Fibroblast of gingiva (primary cell): ENCODE data around the gene PYCR2.
A peak's percentile ranks its signal among the peaks of the same experiment; 100 is the strongest.
"Not testable (repeated sequence)": the region's sequence is repeated elsewhere in the genome, so short reads cannot be mapped to it uniquely, and the experiment has no call there.

ENCODE experiments used
- DNase-seq: peaks from one replicate; pipeline ENCODE4 v3.0.0-alpha.2; 2011; ENCODE audit warnings: low read depth

PYCR2 gene

GRCh38 chr1:225923692-225924555 lies at the start of gene PYCR2:
PYCR2 (minus strand) TSS chr1:225924250; CDS start chr1:225924110, 140 bp downstream.
- DNase-seq = peak; percentile 97

- no peak for DNase-seq
Observed at GRCh38 chr1:225973158-225973557, 49.1 kb upstream of the PYCR2 start.

- no peak for DNase-seq
Observed at GRCh38 chr1:225972344-225973152, 48.5 kb upstream of the PYCR2 start.

GRCh38 chr1:225970592-225971157 lies 46.6 kb upstream of the PYCR2 start:
- not testable (repeated sequence) for DNase-seq

- not testable (repeated sequence) for DNase-seq
Observed at GRCh38 chr1:225969751-225970150, 45.7 kb upstream of the PYCR2 start.

GRCh38 chr1:225965231-225965630 lies 41.2 kb upstream of the PYCR2 start:
- DNase-seq = no peak

GRCh38 chr1:225963735-225964530 lies 39.9 kb upstream of the PYCR2 start:
- no peak for DNase-seq

GRCh38 chr1:225962440-225962975 lies 38.5 kb upstream of the PYCR2 start:
- no peak for DNase-seq

GRCh38 chr1:225961659-225962439 lies 37.8 kb upstream of the PYCR2 start:
- no peak for DNase-seq

- DNase-seq = no peak
Observed at GRCh38 chr1:225958041-225958440, 34.0 kb upstream of the PYCR2 start.

- DNase-seq = no peak
Observed at GRCh38 chr1:225954753-225955152, 30.7 kb upstream of the PYCR2 start.

GRCh38 chr1:225953315-225953714 lies 29.3 kb upstream of the PYCR2 start:
- no peak for DNase-seq

- no peak for DNase-seq
Observed at GRCh38 chr1:225950905-225951497, 27.0 kb upstream of the PYCR2 start.

GRCh38 chr1:225949041-225949440 lies 25.0 kb upstream of the PYCR2 start:
- DNase-seq = no peak

- no peak for DNase-seq
Observed at GRCh38 chr1:225946803-225947202, 22.8 kb upstream of the PYCR2 start.

GRCh38 chr1:225946082-225946620 lies 22.1 kb upstream of the PYCR2 start:
- no peak for DNase-seq

GRCh38 chr1:225945564-225945963 lies 21.5 kb upstream of the PYCR2 start:
- no peak for DNase-seq

GRCh38 chr1:225944951-225945350 lies 20.9 kb upstream of the PYCR2 start:
- DNase-seq = no peak

GRCh38 chr1:225944387-225944786 lies 20.3 kb upstream of the PYCR2 start:
- no peak for DNase-seq

- DNase-seq = no peak
Observed at GRCh38 chr1:225943582-225943981, 19.5 kb upstream of the PYCR2 start.
